Natural killer cell (primary cell): Measurements from ENCODE around the gene BTG1. TPM values are rescaled to one million over a fixed set of nuclear protein-coding genes. Genes with fewer than 3 reads are reported as not detected.

Experiments
- ATAC-seq, 3 donors: fragments of 150-1000 bp in 2 of 3; fragments of 200-7000 bp in 1 of 3; cut with Tn5 transposase; 1 replicate in 1 of 3; 2 replicates in 2 of 3; pipeline ENCODE4 v1.10.0; 2021; ENCODE audit warnings: mild to moderate bottlenecking in 2 of 3, moderate library complexity in 2 of 3
- DNase-seq, 2 donors: peaks; one replicate each; pipeline versions ENCODE4 v3.0.0 to v3.0.0-alpha.2; 2013 to 2021; ENCODE audit warnings: mixed read lengths in 1 of 2
- H3K27ac ChIP-seq: one replicate; pipeline ENCODE4 v1.5.1; 2013; ENCODE audit warnings: mild to moderate bottlenecking, low read length
- H3K27me3 ChIP-seq: one replicate; pipeline ENCODE4 v1.6.1; 2013; ENCODE audit warnings: low read length; ENCODE audit not compliant: control insufficient read depth, insufficient read depth
- H3K36me3 ChIP-seq: one replicate; pipeline ENCODE4 v1.6.1; 2013; ENCODE audit warnings: low read length; ENCODE audit not compliant: control insufficient read depth, insufficient read depth
- H3K4me1 ChIP-seq: one replicate; pipeline ENCODE4 v1.6.1; 2013; ENCODE audit warnings: low read length; ENCODE audit not compliant: control insufficient read depth, insufficient read depth
- H3K4me3 ChIP-seq: one replicate; pipeline ENCODE4 v1.5.1; 2013; ENCODE audit warnings: low read length
- H3K9me3 ChIP-seq: one replicate; pipeline ENCODE4 v1.6.1; 2013; ENCODE audit warnings: low read length; ENCODE audit not compliant: control insufficient read depth, insufficient read depth
- H3K27ac Mint-ChIP-seq, 2 donors: one replicate each; pipeline ENCODE4 v1.8.0; 2022; ENCODE audit warnings: mild to moderate bottlenecking in 2 of 2, mixed read lengths in 2 of 2, moderate library complexity in 1 of 2
- H3K27me3 Mint-ChIP-seq, 2 donors: one replicate each; pipeline ENCODE4 v1.8.0; 2022; ENCODE audit warnings: low read depth in 2 of 2, mixed read lengths in 2 of 2
- H3K36me3 Mint-ChIP-seq: one replicate; pipeline ENCODE4 v1.8.0; 2022; ENCODE audit warnings: mixed read lengths
- H3K4me1 Mint-ChIP-seq, 2 donors: one replicate each; pipeline ENCODE4 v1.8.0; 2022; ENCODE audit warnings: mixed read lengths in 2 of 2
- H3K4me3 Mint-ChIP-seq: one replicate; pipeline ENCODE4 v1.8.0; 2022; ENCODE audit warnings: mild to moderate bottlenecking, moderate library complexity, mixed read lengths
- H3K9me3 Mint-ChIP-seq, 2 donors: one replicate each; pipeline ENCODE4 v1.8.0; 2022; ENCODE audit warnings: mixed read lengths in 2 of 2
- CTCF ChIP-seq: fragments of 200-600 bp; IDR thresholded peaks from one replicate; pipeline ENCODE4 v1.8.0; 2022; ENCODE audit warnings: antibody characterized with exemption
- WGBS: methylation state at CpG from one replicate; pipeline ENCODE4 v1.1.7; 2013; ENCODE audit warnings: missing lambda C conversion rate; ENCODE audit not compliant: insufficient coverage; 5-methylcytosine and 5-hydroxymethylcytosine counted together
- intact Hi-C: fragments of 100-400 bp; cut with micrococcal nuclease; formaldehyde crosslinking; loops from one replicate; pipeline ENCODE4 v1.14.2; 2022
- total RNA-seq, 4 donors: library from RNA; stranded (reverse); fragments of 120-200 nt in 1 of 4; gene quantifications; one replicate each; pipeline versions ENCODE4 v1.2.3 to v1.2.4, GENCODE V29; 2013 to 2022

The BTG1 gene
- total RNA-seq, 3 donors from 2014 or later (not counting 1 experiment from before 2014, with no cell fraction given) = 801 to 1,037 (median 830) TPM

- Histone ChIP-seq H3K27me3 (no peaks in the 10 kb centered on the region), H3K27ac (no peak overlapping the region), H3K9me3 (no peaks in the 10 kb centered on the region), H3K4me3 (no peak overlapping the region), H3K4me1 (peaks cover 6% of the 10 kb centered on the region), H3K36me3 (no peaks in the 10 kb centered on the region)
- Mint-ChIP-seq H3K27me3 (no peaks in the 10 kb centered on the region), H3K4me1 (peaks cover 43 to 53% of the 10 kb centered on the region in 2 donors), H3K27ac (peak overlapping the region in 1 of 2 donors; percentile 50), H3K9me3 (peaks cover 2 to 8% of the 10 kb centered on the region in 2 donors), H3K36me3 (peaks cover 7% of the 10 kb centered on the region), H3K4me3 (no peak overlapping the region)
- DNase-seq = no peak
- no peak for ATAC-seq
- no peak for TF ChIP-seq CTCF
- intact Hi-C loops = no loop called here
These were observed 23.8 kb downstream of the BTG1 start for GRCh38 chr12:92121826-92122225.

GRCh38 chr12:92118826-92119536 is 26.7 kb downstream of the BTG1 start:
- peak in 1 of 3 donors; percentile 35 for ATAC-seq

GRCh38 chr12:92114834-92115233 is 30.8 kb downstream of the BTG1 start:
- H3K36me3 Mint-ChIP-seq = no peaks in the 10 kb centered on the region

More at GRCh38 chr12:92118826-92119536, 26.7 kb downstream of the BTG1 start:
- no peak overlapping the region for H3K27ac ChIP-seq
- 95% methylated on average over 2 of the region's 2 CpGs for WGBS
- no peaks in the 10 kb centered on the region for H3K27me3 ChIP-seq
- Mint-ChIP-seq H3K4me3 (no peak overlapping the region), H3K36me3 (peaks cover 7% of the 10 kb centered on the region), H3K27ac (peak overlapping the region; percentile 20 to 29), H3K27me3 (no peaks in the 10 kb centered on the region), H3K9me3 (peaks cover 2 to 8% of the 10 kb centered on the region in 2 donors), H3K4me1 (peaks cover 28 to 42% of the 10 kb centered on the region in 2 donors)
- no peaks in the 10 kb centered on the region for H3K4me1 ChIP-seq
- DNase-seq = no peak
- no peaks in the 10 kb centered on the region for H3K36me3 ChIP-seq
- intact Hi-C loops = no loop called here
- no peak overlapping the region for H3K4me3 ChIP-seq
- no peaks in the 10 kb centered on the region for H3K9me3 ChIP-seq
- no peak for TF ChIP-seq CTCF

More at GRCh38 chr12:92114834-92115233, 30.8 kb downstream of the BTG1 start:
- no peak overlapping the region for H3K27ac Mint-ChIP-seq
- WGBS = 80% methylated on average over 2 of the region's 2 CpGs
- peaks cover 25 to 28% of the 10 kb centered on the region in 2 donors for H3K4me1 Mint-ChIP-seq
- Histone ChIP-seq H3K9me3 (no peaks in the 10 kb centered on the region), H3K36me3 (no peaks in the 10 kb centered on the region), H3K4me1 (no peaks in the 10 kb centered on the region), H3K4me3 (no peak overlapping the region), H3K27ac (no peak overlapping the region), H3K27me3 (no peaks in the 10 kb centered on the region)
- no peak overlapping the region for H3K4me3 Mint-ChIP-seq
- TF ChIP-seq CTCF = no peak
- intact Hi-C loops = no loop called here
- H3K27me3 Mint-ChIP-seq = no peaks in the 10 kb centered on the region
- H3K9me3 Mint-ChIP-seq = no peaks in the 10 kb centered on the region
- DNase-seq (no peak), ATAC-seq (no peak)
